Loucy (cell line): Measurements from ENCODE around the gene METAP1.
"Not testable (repeated sequence)": the region's sequence is repeated elsewhere in the genome, so short reads cannot be mapped to it uniquely, and the experiment has no call there.

ENCODE experiments used
- CTCF ChIP-seq: fragments of 200-600 bp; sonication (generic); conservative IDR thresholded peaks from 2 replicates; pipeline ENCODE4 v1.5.1; 2014; ENCODE audit warnings: mild to moderate bottlenecking, antibody characterized with exemption, low read length
- EZH2phosphoT487 ChIP-seq: fragments of 200-600 bp; IDR thresholded peaks from 2 replicates; pipeline ENCODE4 v1.6.1; 2018; ENCODE audit warnings: antibody characterized with exemption, mild to moderate bottlenecking, moderate library complexity, borderline replicate concordance

DNA sequence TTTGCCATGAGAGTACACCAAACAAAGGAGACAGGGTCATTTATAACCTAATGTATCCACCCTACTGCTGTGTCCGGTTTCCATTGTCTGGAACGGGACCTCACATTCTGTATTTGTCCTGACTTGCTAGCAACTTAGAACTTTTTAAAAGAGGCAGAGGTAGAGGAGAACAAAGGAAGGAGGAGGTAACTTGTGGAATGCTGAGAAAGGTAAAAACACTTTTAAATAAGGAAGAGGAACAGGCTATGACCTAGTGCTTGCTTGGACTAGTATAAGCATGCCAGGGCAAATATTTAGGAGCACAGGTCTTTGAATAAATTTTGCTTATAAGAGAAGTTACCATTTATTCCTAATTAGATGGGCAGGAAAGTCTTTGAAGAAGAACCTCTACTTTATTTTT, 96.3 kb downstream of the METAP1 start:
- TF ChIP-seq CTCF, EZH2phosphoT487: not testable (repeated sequence)
